ENCODE results near the gene NTM. TPM values are rescaled to one million over a fixed set of nuclear protein-coding genes. Genes with fewer than 3 reads are reported as not detected.

Gene NTM
- total RNA-seq, 1 donor from 2014 or later: 92.1 TPM

GRCh38 chr11:132200353-132200936 is 830.0 kb downstream of the NTM start:
- no peaks in the 10 kb centered on the region for H3K27me3 Mint-ChIP-seq (ENCODE audit: low read depth)
- no peaks in the 10 kb centered on the region for H3K36me3 Mint-ChIP-seq (ENCODE audit: low read depth)
- no peak for TF ChIP-seq CTCF (IDR thresholded peaks at IDR 0.05)
- peaks cover 12% of the 10 kb centered on the region for H3K4me1 Mint-ChIP-seq (ENCODE audit: low read depth)
- H3K27ac Mint-ChIP-seq (ENCODE audit: unreplicated experiment): no peak overlapping the region
- H3K4me3 Mint-ChIP-seq (ENCODE audit: unreplicated experiment): no peak overlapping the region
- DNase-seq (ENCODE audit: low spot score): no peak
- H3K9me3 Mint-ChIP-seq (ENCODE audit: low read depth): peaks cover 5% of the 10 kb centered on the region

- no peaks in the 10 kb centered on the region for H3K9me3 Mint-ChIP-seq (ENCODE audit: low read depth)
- DNase-seq (ENCODE audit: low spot score): no peak
- peaks cover 18% of the 10 kb centered on the region for H3K4me1 Mint-ChIP-seq (ENCODE audit: low read depth)
- no peak for TF ChIP-seq CTCF (IDR thresholded peaks at IDR 0.05)
- H3K27ac Mint-ChIP-seq (ENCODE audit: unreplicated experiment): no peak overlapping the region
- H3K36me3 Mint-ChIP-seq (ENCODE audit: low read depth): no peaks in the 10 kb centered on the region
- H3K4me3 Mint-ChIP-seq (ENCODE audit: unreplicated experiment): no peak overlapping the region
- H3K27me3 Mint-ChIP-seq (ENCODE audit: low read depth): no peaks in the 10 kb centered on the region
Measured at GRCh38 chr11:132202621-132203020, 832.2 kb downstream of the NTM start.

- H3K27me3 Mint-ChIP-seq (ENCODE audit: low read depth): no peaks in the 10 kb centered on the region
- DNase-seq (ENCODE audit: low spot score): no peak
- H3K27ac Mint-ChIP-seq (ENCODE audit: unreplicated experiment): no peak overlapping the region
- no peaks in the 10 kb centered on the region for H3K9me3 Mint-ChIP-seq (ENCODE audit: low read depth)
- H3K4me3 Mint-ChIP-seq (ENCODE audit: unreplicated experiment): no peak overlapping the region
- H3K4me1 Mint-ChIP-seq (ENCODE audit: low read depth): peaks cover 15% of the 10 kb centered on the region
- no peak for TF ChIP-seq CTCF (IDR thresholded peaks at IDR 0.05)
- H3K36me3 Mint-ChIP-seq (ENCODE audit: low read depth): no peaks in the 10 kb centered on the region
Measured at GRCh38 chr11:132205006-132205405, 834.6 kb downstream of the NTM start.

GRCh38 chr11:132205496-132205895 is 835.1 kb downstream of the NTM start:
- TF ChIP-seq CTCF (IDR thresholded peaks at IDR 0.05): no peak
- Mint-ChIP-seq H3K4me1 (ENCODE audit: low read depth) (peaks cover 15% of the 10 kb centered on the region), H3K4me3 (ENCODE audit: unreplicated experiment) (no peak overlapping the region), H3K27ac (ENCODE audit: unreplicated experiment) (no peak overlapping the region), H3K27me3 (ENCODE audit: low read depth) (no peaks in the 10 kb centered on the region), H3K9me3 (ENCODE audit: low read depth) (no peaks in the 10 kb centered on the region), H3K36me3 (ENCODE audit: low read depth) (no peaks in the 10 kb centered on the region)
- DNase-seq (ENCODE audit: low spot score): no peak

- Mint-ChIP-seq H3K4me1 (ENCODE audit: low read depth) (peaks cover 15% of the 10 kb centered on the region), H3K27me3 (ENCODE audit: low read depth) (no peaks in the 10 kb centered on the region), H3K9me3 (ENCODE audit: low read depth) (no peaks in the 10 kb centered on the region), H3K27ac (ENCODE audit: unreplicated experiment) (no peak overlapping the region), H3K36me3 (ENCODE audit: low read depth) (no peaks in the 10 kb centered on the region), H3K4me3 (ENCODE audit: unreplicated experiment) (no peak overlapping the region)
- DNase-seq (ENCODE audit: low spot score): no peak
- no peak for TF ChIP-seq CTCF (IDR thresholded peaks at IDR 0.05)
Measured at GRCh38 chr11:132206993-132207392, 836.6 kb downstream of the NTM start.
